Measurements from ENCODE around the gene UTP15.

UTP15 gene

GRCh38 chr5:73565139-73565968 lies at the start of gene UTP15, which contains the start of gene ANKRA2:
UTP15 (plus strand) TSS chr5:73565743; CDS start chr5:73567345, 1,602 bp downstream.
ANKRA2 (minus strand) TSS chr5:73565639; CDS start chr5:73562881, 2,758 bp downstream.
- peak; percentile 99 for DNase-seq

GRCh38 chr5:73519531-73520283 lies 45.8 kb upstream of the UTP15 start:
- DNase-seq = peak; percentile 82

- DNase-seq = no peak
Observed at GRCh38 chr5:73522989-73523388, 42.6 kb upstream of the UTP15 start.

GRCh38 chr5:73523861-73524260 lies 41.7 kb upstream of the UTP15 start:
- peak; percentile 23 for DNase-seq

GRCh38 chr5:73525606-73526203 lies 39.8 kb upstream of the UTP15 start:
- DNase-seq = no peak

GRCh38 chr5:73528248-73528647 lies 37.3 kb upstream of the UTP15 start:
- no peak for DNase-seq

GRCh38 chr5:73529081-73529480 lies 36.5 kb upstream of the UTP15 start:
- DNase-seq = no peak

GRCh38 chr5:73531356-73531755 lies 34.2 kb upstream of the UTP15 start:
- DNase-seq = peak; percentile 28

- no peak for DNase-seq
Observed at GRCh38 chr5:73532195-73532594, 33.3 kb upstream of the UTP15 start.

GRCh38 chr5:73534011-73534644 lies 31.4 kb upstream of the UTP15 start:
- peak; percentile 54 for DNase-seq

- DNase-seq = no peak
Observed at GRCh38 chr5:73534971-73535370, 30.6 kb upstream of the UTP15 start.

GRCh38 chr5:73539730-73540129 lies 25.8 kb upstream of the UTP15 start:
- no peak for DNase-seq

GRCh38 chr5:73540192-73540591 lies 25.4 kb upstream of the UTP15 start:
- DNase-seq = peak; percentile 81

GRCh38 chr5:73542020-73542419 lies 23.5 kb upstream of the UTP15 start:
- DNase-seq = no peak

- DNase-seq = no peak
Observed at GRCh38 chr5:73544429-73545402, 20.8 kb upstream of the UTP15 start.

- no peak for DNase-seq
Observed at GRCh38 chr5:73545403-73545779, 20.2 kb upstream of the UTP15 start.

- DNase-seq = no peak
Observed at GRCh38 chr5:73550016-73550415, 15.5 kb upstream of the UTP15 start.

- no peak for DNase-seq
Observed at GRCh38 chr5:73552642-73553041, 12.9 kb upstream of the UTP15 start.

- DNase-seq = no peak
Observed at GRCh38 chr5:73558950-73559349, 6.6 kb upstream of the UTP15 start.

- DNase-seq = no peak
Observed at GRCh38 chr5:73564018-73564417, 1.5 kb upstream of the UTP15 start.

GRCh38 chr5:73564675-73565074 lies 868 bp upstream of the UTP15 start:
- no peak for DNase-seq
